ENCODE measurements around the gene BEGAIN. TPM values are rescaled to one million over a fixed set of nuclear protein-coding genes. Genes with fewer than 3 reads are reported as not detected.

The BEGAIN gene
- total RNA-seq, 1 experiment from 2014 or later: 0.54 TPM

DNA sequence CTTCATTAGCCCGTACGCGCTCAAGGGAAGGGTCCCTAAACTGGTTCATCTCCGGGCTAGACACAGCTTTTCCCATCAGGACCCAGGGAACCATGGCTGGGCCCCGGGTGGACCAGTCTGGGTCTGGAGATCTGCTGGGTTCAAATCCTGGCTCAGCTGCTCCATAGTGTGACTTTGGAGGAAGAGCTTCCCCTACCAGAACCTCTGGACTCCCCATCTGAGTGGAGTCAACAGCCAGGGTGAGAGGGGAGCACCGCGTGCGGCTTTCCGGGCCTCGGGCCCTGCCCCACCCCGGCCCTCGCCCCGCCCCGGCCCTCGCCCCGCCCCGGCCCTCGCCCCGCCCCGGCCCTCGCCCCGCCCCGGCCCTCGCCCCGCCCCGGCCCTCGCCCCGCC is 41.2 kb downstream of the BEGAIN start:
- Histone ChIP-seq H3K4me1 (peaks cover 3% of the 10 kb centered on the region; the same call in 1 of the 2 replicates), H3K36me3 (ENCODE audit: control insufficient read depth, insufficient read depth, low read length) (no peaks in the 10 kb centered on the region), H3K4me3 (ENCODE audit: low read depth, low read length) (peak overlapping the region; percentile 24), H3K27me3 (replicated peaks; ENCODE audit: control insufficient read depth, insufficient read depth, low read length) (no peaks in the 10 kb centered on the region), H3K9me3 (no peaks in the 10 kb centered on the region)
- no peak for TF ChIP-seq CTCF (IDR thresholded peaks at IDR 0.05; ENCODE audit: insufficient read depth in 1 of 2, low read depth in 1 of 2, low read length in 1 of 2, severe bottlenecking in 1 of 2, unreplicated experiment in 1 of 2)
- no peak overlapping the region for H3K27ac Mint-ChIP-seq (ENCODE audit: unreplicated experiment)
- no peaks in the 10 kb centered on the region for H3K36me3 Mint-ChIP-seq (ENCODE audit: insufficient read depth, unreplicated experiment)
- intact Hi-C loops (cut with micrococcal nuclease; ENCODE audit: unreplicated experiment): loop anchor here (10.0 kb wide), 1 partner anchor 99 kb away; no protein-coding TSS in a partner anchor
- ChIA-PET POLR2A (interaction anchor here (0.6 to 0.7 kb wide), 2 partner anchors 22 to 1064 kb away, joined by 4 to 7 read pairs; no protein-coding TSS in a partner anchor), CTCF (interaction anchor here (0.7 kb wide), 1 partner anchor 110 kb away, joined by 3 read pairs; no protein-coding TSS in a partner anchor)
- H3K4me1 Mint-ChIP-seq (ENCODE audit: low read depth, unreplicated experiment): no peaks in the 10 kb centered on the region
- no peak for DNase-seq
- peak overlapping the region; percentile 77 for H3K4me3 Mint-ChIP-seq (ENCODE audit: unreplicated experiment)
- H3K27me3 Mint-ChIP-seq (ENCODE audit: insufficient read depth, unreplicated experiment): peaks cover 4% of the 10 kb centered on the region
- no TSS peak for BruUV-seq (replicated peaks)
- H3K9me3 Mint-ChIP-seq (ENCODE audit: unreplicated experiment): no peaks in the 10 kb centered on the region

DNA sequence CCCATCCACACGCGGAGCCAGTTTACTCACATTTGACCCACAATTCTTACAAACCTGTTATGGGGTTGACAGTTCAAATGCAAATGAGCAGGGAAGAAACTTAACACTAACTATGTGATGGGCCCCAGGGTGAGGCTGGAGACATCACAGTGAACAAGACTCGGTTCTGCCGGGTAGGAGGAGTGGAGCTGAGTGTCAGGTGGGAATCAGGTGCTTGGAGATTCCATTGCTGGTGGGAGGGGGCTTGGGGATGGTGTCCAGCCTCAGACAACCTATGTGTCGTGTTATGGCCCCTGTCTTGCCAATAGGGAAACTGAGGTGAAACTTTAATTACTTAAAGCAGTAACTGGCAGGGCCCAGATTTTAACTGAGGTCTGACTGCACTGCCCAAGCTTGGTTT is 41.9 kb downstream of the BEGAIN start:
- BruUV-seq (replicated peaks): no TSS peak
- H3K9me3 ChIP-seq: no peaks in the 10 kb centered on the region
- no peaks in the 10 kb centered on the region for H3K36me3 ChIP-seq (ENCODE audit: control insufficient read depth, insufficient read depth, low read length)
- H3K9me3 Mint-ChIP-seq (ENCODE audit: unreplicated experiment): no peaks in the 10 kb centered on the region
- no peak for TF ChIP-seq CTCF (IDR thresholded peaks at IDR 0.05; ENCODE audit: insufficient read depth in 1 of 2, low read depth in 1 of 2, low read length in 1 of 2, severe bottlenecking in 1 of 2, unreplicated experiment in 1 of 2)
- ChIA-PET CTCF (no interaction called here), POLR2A (no interaction called here)
- H3K27me3 Mint-ChIP-seq (ENCODE audit: insufficient read depth, unreplicated experiment): peaks cover 4% of the 10 kb centered on the region
- H3K4me1 Mint-ChIP-seq (ENCODE audit: low read depth, unreplicated experiment): no peaks in the 10 kb centered on the region
- no peak for DNase-seq
- intact Hi-C loops (cut with micrococcal nuclease; ENCODE audit: unreplicated experiment): loop anchor here (10.0 kb wide), 1 partner anchor 99 kb away; no protein-coding TSS in a partner anchor
- H3K27ac Mint-ChIP-seq (ENCODE audit: unreplicated experiment): no peak overlapping the region
- H3K4me3 ChIP-seq (ENCODE audit: low read depth, low read length): no peak overlapping the region
- H3K27me3 ChIP-seq (replicated peaks; ENCODE audit: control insufficient read depth, insufficient read depth, low read length): no peaks in the 10 kb centered on the region
- H3K4me3 Mint-ChIP-seq (ENCODE audit: unreplicated experiment): peak overlapping the region; percentile 77
- H3K36me3 Mint-ChIP-seq (ENCODE audit: insufficient read depth, unreplicated experiment): no peaks in the 10 kb centered on the region
- H3K4me1 ChIP-seq: peaks cover 3% of the 10 kb centered on the region; the same call in 1 of the 2 replicates

- no peak overlapping the region for H3K27ac Mint-ChIP-seq (ENCODE audit: unreplicated experiment)
- no peak overlapping the region for H3K4me3 Mint-ChIP-seq (ENCODE audit: unreplicated experiment)
- no peaks in the 10 kb centered on the region for H3K4me1 Mint-ChIP-seq (ENCODE audit: low read depth, unreplicated experiment)
- no peak for DNase-seq
- H3K9me3 Mint-ChIP-seq (ENCODE audit: unreplicated experiment): no peaks in the 10 kb centered on the region
- Histone ChIP-seq H3K4me1 (peaks cover 3% of the 10 kb centered on the region; the same call in 1 of the 2 replicates), H3K9me3 (no peaks in the 10 kb centered on the region), H3K36me3 (ENCODE audit: control insufficient read depth, insufficient read depth, low read length) (no peaks in the 10 kb centered on the region), H3K4me3 (ENCODE audit: low read depth, low read length) (no peak overlapping the region), H3K27me3 (replicated peaks; ENCODE audit: control insufficient read depth, insufficient read depth, low read length) (no peaks in the 10 kb centered on the region)
- no TSS peak for BruUV-seq (replicated peaks)
- TF ChIP-seq CTCF (IDR thresholded peaks at IDR 0.05; ENCODE audit: insufficient read depth in 1 of 2, low read depth in 1 of 2, low read length in 1 of 2, severe bottlenecking in 1 of 2, unreplicated experiment in 1 of 2): no peak
- ChIA-PET CTCF (no interaction called here), POLR2A (no interaction called here)
- intact Hi-C loops (cut with micrococcal nuclease; ENCODE audit: unreplicated experiment): loop anchor here (10.0 kb wide), 1 partner anchor 100 kb away; no protein-coding TSS in a partner anchor
- peaks cover 4% of the 10 kb centered on the region for H3K27me3 Mint-ChIP-seq (ENCODE audit: insufficient read depth, unreplicated experiment)
- no peaks in the 10 kb centered on the region for H3K36me3 Mint-ChIP-seq (ENCODE audit: insufficient read depth, unreplicated experiment)
These were observed 42.6 kb downstream of the BEGAIN start for GRCh38 chr14:100544506-100545141.
